HG02610 (cell line): ENCODE results near the gene MYOF.
"Not testable (repeated sequence)": the region's sequence is repeated elsewhere in the genome, so short reads cannot be mapped to it uniquely, and the experiment has no call there.

Experiments
- ATAC-seq: cut with Tn5 transposase; IDR thresholded peaks from one replicate; pipeline ENCODE4 v1.9.1; 2021; ENCODE audit warnings: mild to moderate bottlenecking, moderate library complexity; ENCODE audit not compliant: unreplicated experiment

MYOF gene

DNA sequence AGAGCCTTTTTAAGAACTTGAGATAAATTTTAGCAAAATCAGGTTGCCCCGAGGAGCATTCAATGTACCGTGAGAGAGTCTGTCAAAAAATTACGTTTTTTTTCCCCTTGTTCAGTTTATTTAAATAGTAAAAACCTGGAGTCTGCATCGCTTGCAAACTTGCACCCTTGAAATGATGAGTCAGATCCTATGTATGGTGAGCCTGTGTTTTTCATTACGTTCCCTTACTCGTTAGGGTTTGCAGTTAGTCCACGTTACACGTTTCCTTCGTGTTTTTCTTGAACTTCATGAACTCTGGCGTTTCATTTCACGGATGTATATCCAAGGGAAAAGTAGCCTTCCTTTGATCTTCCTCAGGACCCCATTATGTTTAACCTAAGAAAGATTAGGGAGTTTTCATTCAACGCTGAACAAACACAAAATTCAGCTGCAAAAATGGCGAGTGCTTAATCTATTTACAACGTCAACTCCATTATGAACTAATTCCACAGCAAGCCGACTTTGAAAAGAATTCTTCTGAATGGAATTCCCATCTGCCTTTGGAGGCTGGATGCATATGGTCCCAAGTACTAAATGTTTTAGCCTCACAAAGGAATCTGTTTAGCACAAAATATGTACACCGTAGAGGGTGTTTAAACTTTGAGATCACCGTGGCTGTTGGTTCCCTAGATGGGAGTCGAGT, 182.4 kb downstream of the MYOF start:
- no peak for ATAC-seq

DNA sequence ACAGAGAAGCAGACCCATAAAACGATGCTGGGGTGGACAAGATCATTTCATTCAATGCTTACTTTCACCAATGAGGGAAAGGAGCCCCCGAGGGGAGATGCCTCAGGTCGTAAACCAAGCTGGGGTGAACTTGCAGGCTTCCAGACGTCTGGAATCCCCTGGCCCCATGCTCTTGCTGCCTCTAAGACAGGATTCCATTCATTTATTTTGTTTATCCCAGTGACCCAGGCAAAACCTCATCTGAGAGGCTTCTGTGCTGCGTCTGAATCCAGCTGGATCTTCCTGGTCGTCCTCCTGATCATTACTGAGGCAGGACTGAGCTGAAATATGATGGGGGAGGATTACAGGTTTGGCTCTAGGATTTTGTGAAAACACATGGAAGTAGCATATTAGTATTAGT, 182.9 kb downstream of the MYOF start:
- ATAC-seq = no peak

DNA sequence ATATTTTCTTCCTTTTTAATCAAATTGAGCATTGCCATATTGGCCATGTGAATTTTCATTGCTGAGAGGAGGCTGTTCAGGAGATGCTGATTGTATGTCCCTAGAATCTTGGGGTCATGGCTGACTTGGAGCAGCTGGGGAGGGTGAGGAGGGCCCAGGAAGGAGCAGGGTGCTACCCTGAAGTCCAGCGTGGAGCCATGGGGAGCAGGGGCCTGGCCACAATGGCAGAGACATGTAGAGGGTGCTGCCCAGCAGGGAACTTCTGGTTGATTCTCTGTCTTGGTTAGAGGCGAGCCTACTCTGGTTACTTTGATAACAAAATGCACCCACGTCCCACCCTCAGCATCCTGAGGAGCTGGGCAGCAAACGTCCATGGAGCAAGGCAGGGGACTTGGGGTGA, 186.0 kb downstream of the MYOF start:
- no peak for ATAC-seq

DNA sequence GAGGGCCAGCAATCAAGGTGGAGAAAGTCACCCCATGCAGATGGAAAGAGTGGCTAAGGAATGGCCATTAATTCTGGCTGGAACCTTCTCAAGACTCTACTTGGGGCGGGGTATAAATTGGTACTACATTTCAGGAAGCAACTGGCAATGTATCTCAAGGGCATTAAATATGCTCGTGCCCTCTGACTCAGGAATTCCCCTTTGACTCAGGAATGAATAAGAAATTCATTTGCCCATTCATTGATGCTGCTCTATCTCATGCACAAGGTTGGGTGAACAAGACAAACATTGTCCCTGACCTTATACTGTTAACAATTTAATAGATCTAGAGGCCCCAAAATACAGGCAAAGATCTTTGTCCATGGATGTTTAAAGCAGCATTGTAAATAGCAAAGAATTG, 188.1 kb downstream of the MYOF start:
- ATAC-seq = no peak

DNA sequence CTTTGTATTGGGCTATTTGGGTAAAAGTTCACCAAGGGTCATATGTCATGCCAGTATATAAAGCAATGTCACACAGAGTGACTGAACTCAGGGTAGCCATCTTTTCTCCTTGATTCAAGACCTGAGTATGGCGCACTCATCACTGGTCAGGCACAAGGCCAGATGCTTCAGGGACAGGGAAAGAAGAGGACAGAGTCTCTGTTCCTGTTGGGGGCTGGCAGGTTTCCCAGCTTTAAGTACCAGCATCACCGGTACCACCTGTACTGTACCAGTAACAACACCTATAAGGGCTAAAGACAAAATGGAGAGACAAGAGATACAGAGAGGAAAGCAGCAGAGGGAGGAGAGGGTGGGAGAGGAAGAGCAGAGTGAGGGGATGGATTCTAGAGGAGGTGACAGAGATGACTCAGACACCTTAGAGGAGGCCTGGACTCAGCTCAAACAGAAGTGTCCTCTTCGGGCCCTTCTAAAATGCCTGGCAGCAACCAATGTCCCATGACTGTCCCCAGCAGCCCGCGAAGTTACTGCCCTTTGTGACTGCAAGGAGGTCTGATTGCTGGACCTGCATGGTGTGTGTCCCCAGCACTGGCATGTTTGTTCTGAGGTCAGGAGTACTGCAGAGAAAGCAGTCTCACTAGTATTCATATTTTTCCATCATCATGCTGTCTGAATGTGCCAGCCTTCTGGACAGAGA, 191.3 kb downstream of the MYOF start:
- no peak for ATAC-seq

DNA sequence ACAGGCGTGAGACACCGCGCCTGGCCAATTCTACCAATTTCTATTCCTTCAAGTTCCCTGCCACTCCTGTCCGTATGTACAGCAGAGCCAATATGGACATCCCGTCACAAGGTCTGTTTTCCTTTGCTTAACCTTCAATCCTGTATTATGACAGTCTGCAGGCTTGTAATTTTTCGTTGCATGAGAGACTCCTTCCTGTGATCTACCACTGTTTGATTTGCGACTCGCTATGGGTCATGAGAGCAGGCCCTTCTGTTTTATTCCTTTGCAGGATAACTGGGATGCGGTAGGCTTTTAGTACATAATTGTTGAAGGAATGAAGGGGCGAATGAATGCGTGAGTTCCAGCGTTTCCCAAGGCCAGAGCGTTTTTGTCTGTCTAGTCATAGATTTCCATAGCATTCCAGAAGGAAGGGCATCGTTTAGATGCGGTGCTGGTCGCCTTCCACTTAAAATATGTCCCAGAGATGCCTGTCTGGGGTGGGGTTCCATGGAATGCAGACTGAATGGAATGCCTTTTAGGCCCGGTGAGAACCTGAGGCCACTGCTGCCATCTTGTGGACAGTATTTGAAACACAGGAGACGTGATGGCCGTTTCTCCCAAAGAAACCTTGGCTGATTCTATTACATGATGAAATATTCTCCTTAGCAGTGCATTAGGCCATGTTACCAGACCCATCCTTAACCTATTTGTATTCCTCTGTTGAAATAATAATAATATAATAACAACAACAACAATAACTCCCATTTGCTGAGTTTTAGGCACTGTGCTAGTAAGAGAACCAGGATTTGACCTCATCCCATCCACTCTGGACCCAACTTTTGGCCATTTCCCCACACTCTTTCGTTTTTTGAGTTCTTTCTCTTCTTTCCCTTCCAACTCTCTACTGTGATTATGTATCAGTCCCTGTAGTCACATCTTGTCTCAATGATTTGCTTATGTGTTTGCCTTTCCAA, 193.2 kb downstream of the MYOF start:
- no peak for ATAC-seq

DNA sequence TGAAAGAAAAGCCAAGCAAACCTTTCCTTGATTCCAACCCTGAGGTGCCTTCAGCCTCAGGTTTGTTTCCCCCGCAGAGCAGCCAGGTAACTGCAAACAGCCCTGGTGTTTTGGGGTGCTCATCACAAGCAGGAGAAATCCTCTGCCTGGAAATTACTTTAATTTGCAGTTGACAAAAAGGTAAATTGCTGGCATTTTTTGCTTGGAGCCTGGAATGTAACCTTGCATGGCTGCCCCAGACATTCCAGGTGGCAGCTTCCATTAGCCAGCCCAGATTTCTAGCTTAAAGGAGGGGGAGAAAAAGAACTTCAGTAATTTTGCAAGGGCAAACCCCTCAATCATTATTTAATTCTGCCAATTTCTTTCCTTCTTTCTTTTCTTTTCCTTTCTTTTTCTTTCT, 194.4 kb downstream of the MYOF start:
- ATAC-seq = no peak

DNA sequence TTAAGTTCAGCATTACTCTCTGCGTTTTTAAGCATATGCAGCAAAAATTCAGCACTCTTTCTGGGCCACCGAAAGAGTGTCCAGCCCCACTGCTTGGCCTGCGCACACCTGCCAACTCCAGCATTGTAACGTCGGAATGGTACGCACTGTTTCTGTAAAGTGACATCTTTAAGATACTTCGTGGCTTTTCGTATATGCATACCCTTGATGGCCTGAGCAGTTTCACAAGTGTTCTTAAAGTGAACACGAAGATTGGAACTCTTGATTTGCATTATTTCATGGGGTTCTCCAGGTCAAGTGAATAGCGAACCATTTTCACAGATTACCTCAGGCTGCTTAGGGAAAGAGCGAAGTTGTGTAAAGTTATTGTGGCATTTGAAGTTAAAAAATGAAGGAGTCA, 197.9 kb downstream of the MYOF start:
- not testable (repeated sequence) for ATAC-seq

DNA sequence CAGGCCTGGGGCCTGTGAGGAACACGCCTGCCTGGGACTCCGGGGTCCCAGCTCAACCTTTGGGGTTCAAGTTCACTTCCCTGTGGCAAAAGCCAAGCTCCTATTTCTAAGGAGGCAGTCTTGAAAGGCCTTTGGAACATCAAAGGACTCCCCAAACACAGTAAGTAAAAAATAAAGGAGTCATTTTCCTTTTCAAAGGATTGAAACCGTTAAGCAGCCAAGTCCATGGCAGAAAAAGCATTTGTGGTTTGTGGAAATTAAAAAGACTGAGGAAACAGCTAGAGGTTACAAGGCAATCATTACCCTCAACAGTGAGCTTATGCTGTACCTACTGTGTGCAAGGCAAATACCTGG, 200.8 kb downstream of the MYOF start:
- ATAC-seq = no peak

DNA sequence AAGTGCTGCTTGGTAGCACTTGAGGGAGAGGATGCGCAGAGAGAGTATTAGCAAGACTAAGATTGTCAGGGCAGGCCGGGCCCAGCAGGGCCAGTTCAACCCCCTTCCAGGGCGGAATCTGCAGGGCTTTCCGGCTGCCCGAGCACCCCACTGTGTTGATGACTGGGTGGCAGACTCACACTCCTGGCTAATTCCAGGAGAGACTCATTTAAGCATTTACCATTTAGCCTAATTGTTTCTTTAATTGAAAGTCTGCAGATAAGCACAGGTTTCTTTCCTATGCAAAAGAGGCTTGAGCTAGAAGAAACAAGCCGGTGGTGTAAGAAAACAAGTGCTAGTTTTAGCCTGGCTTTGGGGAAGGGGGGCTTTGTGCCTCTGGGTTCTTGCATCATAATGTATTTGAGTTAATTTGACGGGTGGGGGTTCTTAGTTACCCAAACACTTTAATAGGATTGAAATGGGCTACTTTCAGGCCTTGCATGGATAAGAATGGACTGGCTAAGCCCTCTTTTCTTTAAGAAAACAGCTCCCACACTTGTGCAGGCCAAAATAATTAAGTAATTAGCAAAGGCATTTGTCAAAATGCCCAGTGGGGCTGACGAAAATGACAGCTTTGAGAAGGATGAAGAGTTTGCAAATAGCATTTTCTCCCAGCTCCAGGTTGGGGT, 201.3 kb downstream of the MYOF start:
- ATAC-seq = no peak

DNA sequence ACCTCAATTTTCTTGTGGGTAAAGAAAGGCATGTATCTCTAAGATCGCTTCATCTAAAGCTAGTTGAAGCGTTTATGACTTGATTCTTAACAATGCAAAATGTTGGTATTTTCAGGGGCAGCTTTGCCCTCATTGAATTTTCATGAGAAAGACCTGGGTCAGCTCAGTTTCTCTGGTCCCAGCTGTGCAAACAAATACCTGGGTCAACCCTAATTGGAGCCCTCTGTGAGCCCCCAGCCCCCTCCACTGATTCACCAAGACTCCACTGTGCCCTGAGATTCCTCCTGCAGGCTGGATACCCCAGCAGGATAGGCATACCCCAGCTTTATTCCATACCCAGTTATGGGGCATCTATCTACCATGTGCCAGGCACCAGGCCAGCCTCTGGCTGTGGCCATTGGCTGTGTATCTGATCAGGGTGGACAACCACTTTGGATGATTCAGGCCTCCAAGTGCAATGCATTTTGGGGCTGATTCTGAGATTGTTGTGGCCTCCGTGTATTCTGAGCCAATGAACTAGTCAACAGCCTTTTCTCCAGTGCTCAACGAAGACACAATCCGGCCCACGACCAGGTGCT, 201.9 kb downstream of the MYOF start:
- no peak for ATAC-seq

DNA sequence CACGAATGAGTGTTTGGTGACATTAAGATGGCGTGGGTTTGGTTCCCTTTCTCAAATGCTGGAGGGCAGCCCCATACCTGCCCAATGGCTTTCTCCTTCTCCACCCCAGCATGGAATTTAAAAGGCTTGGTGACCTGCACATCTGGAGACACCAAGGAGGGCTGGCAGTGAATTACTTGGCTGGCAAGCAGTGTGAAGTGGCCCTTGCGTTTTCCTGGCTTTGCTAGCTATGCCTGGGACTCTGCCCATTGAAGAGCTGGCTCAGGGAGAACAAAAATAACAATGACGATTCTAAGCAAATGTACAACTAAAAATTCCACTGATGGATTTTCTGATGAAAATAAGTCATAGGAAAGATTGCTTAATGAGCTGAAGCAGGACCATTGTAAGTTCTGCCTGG, 204.8 kb downstream of the MYOF start:
- ATAC-seq = no peak

DNA sequence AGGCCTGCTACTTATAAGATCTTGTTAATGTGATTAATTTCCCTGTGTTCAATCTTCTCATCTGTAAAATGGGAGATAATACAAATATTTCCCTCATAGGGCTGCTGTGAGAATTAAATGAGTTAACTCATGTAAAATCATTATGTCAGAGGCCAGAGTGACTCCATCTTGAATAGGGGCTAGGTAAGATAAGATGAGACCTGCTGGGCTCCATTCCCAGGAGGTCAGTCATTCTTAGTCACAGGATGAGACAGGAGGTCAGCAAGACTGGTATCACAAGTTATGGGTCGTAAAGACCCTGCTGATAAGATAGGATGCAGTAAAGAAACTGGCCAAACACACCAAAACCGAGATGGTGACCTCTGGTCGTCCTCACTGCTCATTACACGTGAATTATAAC, 207.7 kb downstream of the MYOF start:
- no peak for ATAC-seq

DNA sequence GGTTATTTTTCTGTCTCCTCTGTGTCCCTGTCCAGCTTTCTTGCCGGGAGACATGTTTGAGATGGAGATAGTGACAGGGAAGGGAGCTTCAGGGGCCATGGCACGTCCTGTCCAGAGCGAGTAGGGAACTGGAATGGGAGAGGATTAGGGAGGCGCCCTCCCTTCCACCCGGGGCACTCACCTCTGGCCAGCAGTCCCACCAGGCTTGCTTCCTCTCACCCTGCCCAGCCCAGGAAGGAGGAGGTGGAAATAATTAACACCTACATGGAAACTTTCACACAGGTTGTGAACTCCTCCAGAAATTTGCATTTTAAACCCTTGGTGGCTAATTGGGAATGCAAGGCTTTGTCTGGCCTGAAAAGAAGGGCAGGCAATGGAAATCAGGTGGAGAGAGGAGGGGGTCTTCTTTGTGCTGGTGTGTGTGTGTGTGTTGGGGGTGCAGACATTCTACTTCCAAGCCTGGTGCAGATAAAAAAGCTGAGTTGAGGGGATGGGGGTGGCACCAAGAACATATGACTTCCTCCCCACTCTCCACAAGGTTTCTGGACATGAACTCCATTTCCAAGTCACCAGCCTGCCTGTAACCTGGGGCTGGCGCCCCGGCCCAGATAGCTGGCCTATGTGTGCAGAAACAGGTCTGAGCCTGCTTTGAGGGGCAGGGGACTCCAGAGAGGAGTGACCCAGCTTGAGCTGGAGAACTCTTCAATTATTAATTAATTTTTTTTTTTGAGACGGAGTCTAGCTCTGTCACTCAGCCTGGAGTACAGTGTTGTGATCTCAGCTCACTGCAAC, 209.1 kb downstream of the MYOF start:
- no peak for ATAC-seq

DNA sequence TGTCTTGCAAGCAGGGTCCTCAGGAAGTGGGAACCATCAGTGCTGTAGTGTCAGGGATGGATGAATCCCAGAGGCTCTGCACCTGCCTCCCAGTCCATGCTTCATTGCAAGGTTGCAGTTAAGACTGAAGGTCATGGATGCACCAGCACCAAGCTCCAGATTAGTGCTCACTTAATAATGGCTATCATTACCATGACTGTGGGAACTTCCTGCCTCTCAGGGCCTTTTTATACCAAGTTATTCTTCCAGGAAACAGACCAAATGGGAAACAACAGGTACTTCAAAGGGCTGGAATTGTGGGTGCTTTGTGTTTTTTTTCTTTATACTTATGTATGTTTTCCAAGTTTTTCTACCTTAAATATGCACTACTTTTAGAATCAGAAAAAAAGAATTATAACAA, 210.8 kb downstream of the MYOF start:
- ATAC-seq = no peak

DNA sequence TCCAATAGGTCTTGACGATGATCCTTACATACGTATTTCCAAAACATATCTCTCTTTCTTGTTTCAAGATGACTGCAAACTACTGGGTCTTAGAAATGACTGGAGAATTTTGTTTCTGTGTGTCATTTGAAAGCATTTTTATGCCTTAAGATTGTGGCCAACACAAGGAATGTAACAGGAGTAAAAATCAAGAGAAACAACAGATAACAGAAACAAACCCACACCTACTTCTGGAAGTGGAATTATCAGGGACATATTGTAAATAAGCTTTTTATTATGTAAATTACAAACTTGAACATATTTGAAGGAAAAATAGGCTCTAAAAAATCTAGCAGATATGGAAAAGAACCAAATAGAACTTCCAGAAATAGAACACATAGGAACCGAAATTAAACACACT, 212.9 kb downstream of the MYOF start:
- no peak for ATAC-seq

DNA sequence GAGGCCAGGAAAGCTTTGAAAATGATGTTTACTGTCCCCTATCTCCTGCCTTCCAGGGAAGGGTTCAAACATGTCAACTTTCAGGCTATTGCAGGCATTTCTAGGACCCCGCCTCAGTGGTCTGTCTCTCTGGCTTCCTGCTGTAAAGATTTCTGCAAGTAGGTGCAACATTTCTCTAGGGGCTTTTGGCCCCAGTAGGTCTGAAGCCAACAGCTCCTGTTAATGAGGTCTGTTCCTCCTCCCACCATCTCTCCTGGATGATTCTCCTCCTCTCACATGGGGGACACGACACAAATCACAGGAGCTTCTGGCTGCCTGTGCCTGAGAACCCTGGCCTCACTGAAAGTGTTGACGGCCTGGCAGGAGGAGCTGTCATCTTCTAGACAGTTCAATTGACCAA, 214.1 kb downstream of the MYOF start:
- ATAC-seq = no peak

DNA sequence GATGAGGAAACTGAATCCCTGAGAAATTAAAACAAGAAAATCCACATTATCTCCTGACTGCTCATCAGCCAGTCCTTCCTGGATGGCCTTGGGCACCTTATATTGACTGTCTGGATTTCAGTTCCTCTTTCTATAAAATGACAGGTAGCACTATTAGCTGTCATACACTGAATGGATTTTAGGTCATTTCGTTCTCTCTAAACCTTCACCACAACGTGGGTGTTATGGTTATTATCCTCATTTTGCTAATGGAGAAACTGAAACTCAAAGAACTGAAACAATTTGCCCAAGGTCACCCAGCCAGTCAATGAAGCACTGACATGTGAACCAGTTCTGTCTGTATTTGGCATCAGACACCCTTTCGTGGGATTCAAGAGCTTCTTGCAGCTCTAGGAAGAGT, 214.6 kb downstream of the MYOF start:
- peak; percentile 99 for ATAC-seq

DNA sequence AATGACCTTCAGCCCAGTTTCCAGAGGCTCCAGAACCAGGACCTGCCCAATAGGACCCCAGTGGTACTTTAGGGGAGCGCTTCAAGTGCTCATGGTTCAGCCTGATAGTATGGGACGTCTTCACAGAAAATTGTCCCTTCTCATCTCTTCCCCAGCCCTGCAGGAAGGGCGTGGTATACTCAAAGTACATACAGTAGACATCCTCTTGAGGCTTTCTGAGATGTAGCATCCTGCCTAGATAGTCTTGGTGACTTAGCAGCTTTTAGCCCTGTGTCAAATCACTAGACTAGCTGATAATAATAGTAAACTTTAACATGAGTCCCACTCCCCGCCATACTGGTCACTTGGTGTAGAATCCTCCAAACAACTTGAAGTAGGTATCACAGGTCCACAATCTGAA, 215.3 kb downstream of the MYOF start:
- ATAC-seq = no peak

DNA sequence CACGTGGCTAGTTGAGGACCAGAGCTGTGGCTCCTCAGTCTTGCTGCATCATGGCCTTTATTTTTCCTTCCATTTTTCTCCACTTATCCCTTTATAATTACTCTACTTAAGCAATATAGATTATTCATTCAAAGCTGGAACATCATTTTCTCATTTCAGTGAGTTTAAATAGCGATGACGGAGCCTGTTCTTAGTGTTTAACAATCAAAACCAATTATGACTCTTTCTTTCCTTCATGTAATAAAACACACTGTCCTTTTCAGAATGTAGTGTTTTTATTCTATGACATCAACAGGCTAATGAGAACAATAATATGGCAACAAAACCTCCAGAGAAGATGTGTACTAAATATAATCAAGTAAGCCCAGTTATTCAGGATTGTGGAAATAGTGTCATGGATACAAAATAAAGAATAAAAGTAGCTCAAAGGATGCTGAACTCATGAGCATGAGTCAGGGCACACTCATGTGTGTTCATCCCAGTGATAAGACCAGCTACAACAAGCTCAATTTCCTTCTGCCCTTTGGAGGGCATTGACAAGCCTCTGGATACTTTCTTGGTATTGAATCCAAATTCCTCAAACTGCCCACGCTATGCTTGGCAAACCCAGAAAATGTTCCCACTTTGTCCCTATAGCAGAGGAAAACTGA, 220.0 kb downstream of the MYOF start:
- no peak for ATAC-seq
